Keratinocyte (primary cell): Measurements from ENCODE around the gene ETHE1. TPM values are rescaled to one million over a fixed set of nuclear protein-coding genes. Genes with fewer than 3 reads are reported as not detected.

Experiments used
- DNase-seq: peaks from one replicate; pipeline ENCODE4 v3.0.0-alpha.2; 2011; ENCODE audit warnings: low read depth, missing footprints, low spot score
- FAIRE-seq: peaks from 2 replicates; lab custom pipeline; 2011; peaks lifted over from hg19 to GRCh38; lab: Jason Lieb, UNC
- H2AFZ ChIP-seq: 2 replicates; pipeline ENCODE4 v1.6.0; 2012; ENCODE audit warnings: low read length, control low read depth, inconsistent platforms; ENCODE audit not compliant: control insufficient read depth
- H3K27ac ChIP-seq: 2 replicates; pipeline ENCODE4 v1.5.1; 2011; ENCODE audit warnings: low read length; ENCODE audit not compliant: control insufficient read depth, insufficient read depth
- H3K27me3 ChIP-seq: 3 replicates; pipeline ENCODE4 v1.6.0; 2011; ENCODE audit warnings: low read length; ENCODE audit not compliant: control insufficient read depth, insufficient read depth; ENCODE audit errors: extremely low read depth
- H3K36me3 ChIP-seq, 2 experiments: 2 replicates in 1 of 2; 3 replicates in 1 of 2; pipeline ENCODE4 v1.5.1; 2011; ENCODE audit warnings: low read length in 2 of 2, mild to moderate bottlenecking in 1 of 2; ENCODE audit not compliant: control insufficient read depth in 2 of 2, insufficient read depth in 2 of 2; ENCODE audit errors: extremely low read depth in 1 of 2
- H3K4me1 ChIP-seq: 3 replicates; pipeline ENCODE4 v1.5.1; 2011; ENCODE audit warnings: low read length; ENCODE audit not compliant: control insufficient read depth, insufficient read depth; ENCODE audit errors: extremely low read depth
- H3K4me2 ChIP-seq: 3 replicates; pipeline ENCODE4 v1.6.0; 2011; ENCODE audit warnings: low read depth, low read length; ENCODE audit not compliant: control insufficient read depth, insufficient read depth; ENCODE audit errors: extremely low read depth
- H3K4me3 ChIP-seq, 3 experiments: fragments of 200-600 bp in 1 of 3; sonication (generic) in 1 of 3; 2 replicates in 2 of 3; 3 replicates in 1 of 3; pipeline ENCODE4 v1.5.1; 2011 to 2016; ENCODE audit warnings: low read length in 3 of 3, mild to moderate bottlenecking in 3 of 3, control low read depth in 2 of 3, inconsistent platforms in 1 of 3, low read depth in 1 of 3, mixed read lengths in 1 of 3, mixed run types in 1 of 3, moderate library complexity in 1 of 3; ENCODE audit not compliant: control insufficient read depth in 2 of 3, insufficient read depth in 2 of 3; ENCODE audit errors: extremely low read depth in 1 of 3
- H3K79me2 ChIP-seq: 2 replicates; pipeline ENCODE4 v1.6.0; 2012; ENCODE audit warnings: low read length; ENCODE audit not compliant: control insufficient read depth, insufficient read depth
- H3K9ac ChIP-seq: 3 replicates; pipeline ENCODE4 v1.6.0; 2011; ENCODE audit warnings: low read length; ENCODE audit not compliant: control insufficient read depth, insufficient read depth; ENCODE audit errors: extremely low read depth
- H3K9me1 ChIP-seq: 3 replicates; pipeline ENCODE4 v1.6.0; 2011; ENCODE audit warnings: low read length; ENCODE audit not compliant: control insufficient read depth, insufficient read depth; ENCODE audit errors: extremely low read depth
- H3K9me3 ChIP-seq: 2 replicates; pipeline ENCODE4 v1.5.1; 2012; ENCODE audit warnings: low read depth, low read length; ENCODE audit not compliant: control insufficient read depth
- H4K20me1 ChIP-seq: 3 replicates; pipeline ENCODE4 v1.6.0; 2011; ENCODE audit warnings: low read length; ENCODE audit not compliant: control insufficient read depth, insufficient read depth; ENCODE audit errors: extremely low read depth
- CTCF ChIP-seq, 3 experiments: IDR thresholded peaks in 1 of 3; conservative IDR thresholded peaks in 1 of 3; optimal IDR thresholded peaks in 1 of 3; 2 replicates in 2 of 3; 3 replicates in 1 of 3; pipeline versions ENCODE3 to v1.5.1; 2011; ENCODE audit warnings: low read length in 3 of 3, mild to moderate bottlenecking in 3 of 3, moderate library complexity in 2 of 3, control low read depth in 1 of 3, inconsistent platforms in 1 of 3; ENCODE audit not compliant: insufficient read depth in 2 of 3; ENCODE audit errors: extremely low read depth in 1 of 3
- EZH2 ChIP-seq: IDR thresholded peaks from one replicate; pipeline ENCODE4 v1.6.1; 2012; ENCODE audit warnings: inconsistent platforms, mild to moderate bottlenecking, low read length, moderate library complexity
- dilution Hi-C: fragments of 300-500 bp; cut with MboI; formaldehyde crosslinking; loops from one replicate; pipeline ENCODE4 v1.7.0; 2020; ENCODE audit warnings: low sequenced_read_pairs; ENCODE audit not compliant: extremely low pct_ligation_motif_present
- polyA plus RNA-seq, 5 experiments: library from polyadenylated mRNA; depleted of rRNA in 3 of 5; stranded (reverse) in 3 of 5; stranded (forward) in 1 of 5; unstranded in 1 of 5; fragments of >200 nt; gene quantifications; 1 replicate in 1 of 5; 2 replicates in 3 of 5; 3 replicates in 1 of 5; pipeline versions ENCODE4 v1.2.1 to v1.2.3, GENCODE V29; 2011 to 2012; ENCODE audit warnings: missing spikeins in 2 of 5, low read depth in 1 of 5, low replicate concordance in 1 of 5

Gene ETHE1
- polyA plus RNA-seq, 1 donor (not counting 4 experiments of a cell fraction or from before 2014, with no cell fraction given) = 234 TPM

- no peaks in the 10 kb centered on the region for H3K27me3 ChIP-seq
- no peak overlapping the region for H3K9ac ChIP-seq
- no peak overlapping the region for H2AFZ ChIP-seq
- no peaks in the 10 kb centered on the region for H4K20me1 ChIP-seq
- no peak for TF ChIP-seq EZH2
- no peak for TF ChIP-seq CTCF (optimal IDR thresholded peaks at IDR 0.05 in 1 of 3, IDR thresholded peaks at IDR 0.05 in 1 of 3, conservative IDR thresholded peaks at IDR 0.05 in 1 of 3; ENCODE audit: extremely low read depth in 1 of 3, insufficient read depth in 2 of 3, low read length in 3 of 3)
- no peaks in the 10 kb centered on the region for H3K79me2 ChIP-seq
- FAIRE-seq (no peak), DNase-seq (no peak)
- H3K4me2 ChIP-seq = no peak overlapping the region
- H3K27ac ChIP-seq = no peak overlapping the region
- no peak overlapping the region for H3K4me3 ChIP-seq
- no peaks in the 10 kb centered on the region for H3K9me3 ChIP-seq
- H3K36me3 ChIP-seq = peaks cover 4 to 15% of the 10 kb centered on the region in 2 experiments
- no peaks in the 10 kb centered on the region for H3K4me1 ChIP-seq
- dilution Hi-C loops = no loop called here
- no peaks in the 10 kb centered on the region for H3K9me1 ChIP-seq
Measured at GRCh38 chr19:43538922-43539321, 11.9 kb upstream of the ETHE1 start.

GRCh38 chr19:43534816-43535761 is 8.1 kb upstream of the ETHE1 start:
- no peak for FAIRE-seq
- H3K27ac ChIP-seq = no peak overlapping the region
- DNase-seq = no peak

More at GRCh38 chr19:43534816-43535761, 8.1 kb upstream of the ETHE1 start:
- Histone ChIP-seq H3K36me3 (peaks cover 0 to 2% of the 10 kb centered on the region in 2 experiments), H3K9me1 (no peaks in the 10 kb centered on the region), H3K4me2 (no peak overlapping the region), H3K9ac (no peak overlapping the region), H2AFZ (no peak overlapping the region), H3K4me3 (no peak overlapping the region), H4K20me1 (no peaks in the 10 kb centered on the region), H3K4me1 (peaks cover 16% of the 10 kb centered on the region), H3K27me3 (no peaks in the 10 kb centered on the region), H3K9me3 (no peaks in the 10 kb centered on the region), H3K79me2 (no peaks in the 10 kb centered on the region)
- dilution Hi-C loops = no loop called here
- peak; percentile 42 to 76 (median 63) for TF ChIP-seq CTCF (optimal IDR thresholded peaks at IDR 0.05 in 1 of 3, IDR thresholded peaks at IDR 0.05 in 1 of 3, conservative IDR thresholded peaks at IDR 0.05 in 1 of 3; ENCODE audit: extremely low read depth in 1 of 3, insufficient read depth in 2 of 3, low read length in 3 of 3)
- no peak for TF ChIP-seq EZH2
